HG02973 (cell line): ENCODE data around the gene VAC14.
"Not testable (repeated sequence)": the region's sequence is repeated elsewhere in the genome, so short reads cannot be mapped to it uniquely, and the experiment has no call there.

ENCODE experiments used
- ATAC-seq: cut with Tn5 transposase; IDR thresholded peaks from one replicate; pipeline ENCODE4 v1.9.1; 2021; ENCODE audit warnings: moderate library complexity; ENCODE audit not compliant: unreplicated experiment

The VAC14 gene

DNA sequence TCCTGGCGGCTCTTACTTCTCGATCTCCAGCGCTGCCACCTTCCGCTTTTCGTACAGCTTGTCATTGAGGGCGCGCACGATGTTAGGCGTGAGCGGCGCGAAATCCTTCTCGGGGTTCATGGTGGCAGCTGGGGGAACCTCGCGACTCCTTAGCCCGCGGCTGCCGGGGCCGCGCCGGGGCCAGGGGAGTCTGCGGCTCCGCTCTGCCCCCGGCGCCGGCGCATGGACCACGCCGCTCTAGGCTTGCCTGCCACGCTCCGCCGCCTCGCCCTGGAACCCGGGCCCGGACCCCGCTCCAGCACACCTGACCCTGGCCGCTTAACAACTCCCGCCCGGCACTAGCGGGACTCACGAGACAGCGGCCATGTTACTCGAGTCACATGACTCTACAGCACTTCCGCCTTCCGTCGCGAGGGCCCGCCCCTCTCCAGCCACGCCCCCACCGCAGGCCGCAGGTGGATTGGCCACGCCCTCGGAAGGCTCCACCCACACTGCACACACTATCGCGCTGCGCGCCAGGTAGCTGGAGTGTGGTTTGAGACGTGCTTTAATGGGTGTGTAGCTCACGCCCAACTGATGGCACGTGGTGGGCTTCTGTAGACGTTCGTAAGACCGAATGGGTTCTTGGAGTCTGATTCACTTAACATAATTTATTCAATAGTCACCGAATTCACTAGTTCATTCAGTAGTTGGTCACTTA, at the start of gene VAC14:
TSS of gene VAC14 (minus strand) at position 378 of the 700 bp plus-strand sequence. CDS start at position 120, 258 bp downstream.
- ATAC-seq: peak; percentile 93

DNA sequence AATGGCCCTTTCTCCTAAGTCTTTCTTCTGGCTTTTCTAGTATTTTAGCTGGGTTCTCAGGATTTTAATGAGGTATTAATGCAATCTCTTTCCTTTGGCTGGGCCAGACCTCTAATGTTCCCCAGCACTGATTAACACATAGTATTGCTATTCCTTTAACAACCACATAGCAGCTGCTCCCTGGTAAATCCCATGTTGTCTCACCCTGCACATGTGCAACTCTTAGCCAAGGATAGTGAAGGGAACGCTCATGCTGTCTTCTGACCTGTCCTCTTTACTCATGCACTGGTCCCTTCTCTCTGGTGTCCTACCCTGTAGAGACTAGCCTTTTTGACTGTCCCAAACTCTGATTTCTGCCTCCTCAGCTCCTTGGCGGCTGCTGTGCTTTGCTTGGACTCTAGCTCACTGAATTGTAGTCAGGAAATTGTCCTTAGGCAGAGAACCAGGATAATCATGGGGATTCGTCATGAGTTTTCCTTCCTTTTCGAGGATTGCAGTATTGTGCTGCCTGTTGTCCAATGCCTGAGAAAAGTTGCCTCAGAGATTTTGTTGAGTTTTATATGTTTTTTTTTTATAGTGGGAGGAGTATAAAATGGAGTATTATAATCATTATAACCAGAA, 22.6 kb upstream of the VAC14 start:
- ATAC-seq: not testable (repeated sequence)

DNA sequence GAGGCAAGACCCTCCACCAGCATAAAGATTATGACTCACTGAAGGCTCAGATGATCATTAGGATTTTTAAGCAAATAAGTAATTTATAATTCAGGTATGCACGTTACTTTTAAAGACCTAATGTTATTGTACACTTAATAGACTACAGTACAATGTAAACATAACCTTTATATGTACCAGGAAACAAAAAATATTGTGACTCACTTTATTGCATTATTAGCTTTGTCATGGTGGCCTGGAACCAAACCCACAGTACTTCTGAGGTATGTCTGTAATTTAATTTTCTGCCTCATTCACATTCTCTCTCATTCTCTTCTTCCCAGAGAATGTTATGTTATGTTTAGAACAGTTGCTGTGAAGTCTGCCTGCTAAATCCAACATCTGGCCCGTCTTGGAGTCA, 21.8 kb upstream of the VAC14 start:
- not testable (repeated sequence) for ATAC-seq

DNA sequence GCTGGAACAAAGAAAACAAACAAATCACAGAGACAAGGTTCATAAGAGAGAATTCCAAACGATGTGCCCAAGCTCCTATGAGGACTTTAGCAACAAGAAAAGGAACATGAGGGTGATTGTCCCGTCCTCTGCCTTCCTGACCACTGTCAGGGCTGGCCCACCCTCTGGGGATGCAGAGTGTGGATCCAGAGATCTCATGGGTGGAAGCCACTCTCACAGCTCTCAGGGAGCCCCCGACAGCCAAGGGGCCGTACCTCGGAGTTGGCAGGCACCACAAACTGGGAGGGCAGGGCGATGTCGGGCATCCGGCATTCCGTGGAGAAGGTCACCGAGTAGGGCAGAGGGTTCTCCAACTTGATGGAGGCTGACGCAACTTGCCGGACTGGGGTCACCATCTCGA, 17.1 kb upstream of the VAC14 start:
- ATAC-seq: not testable (repeated sequence)

DNA sequence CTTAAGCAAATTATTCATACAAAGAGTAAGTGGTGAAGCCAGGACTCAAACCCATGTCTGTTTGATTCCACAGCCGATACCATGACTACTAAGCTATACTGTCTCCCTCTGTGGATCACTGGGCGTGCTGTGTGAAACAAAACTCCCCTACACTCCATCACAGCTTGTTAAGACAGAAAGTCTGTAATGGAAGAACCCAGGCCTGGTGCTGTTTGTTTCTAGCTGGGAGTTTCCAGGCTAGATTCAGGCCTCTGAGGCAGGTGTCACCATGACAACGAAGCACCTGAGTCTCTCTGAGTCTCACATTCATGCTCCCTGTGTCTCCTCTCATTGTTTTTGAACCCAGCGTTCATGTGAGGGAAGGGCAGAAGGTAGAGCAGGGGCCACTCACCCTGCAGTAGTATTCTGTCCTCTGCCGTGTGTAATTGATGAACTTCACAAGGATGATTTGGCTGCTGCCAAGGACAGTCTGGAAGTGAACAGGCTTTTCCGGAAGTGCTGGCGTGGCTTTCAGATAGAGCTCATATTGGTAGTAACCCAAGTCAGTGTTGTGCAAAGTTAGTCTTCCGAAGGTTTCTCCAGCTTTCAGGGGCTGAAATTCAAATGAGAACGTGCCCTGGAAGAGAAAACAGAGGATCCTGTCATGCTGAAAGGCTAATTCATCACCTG, 8.6 kb upstream of the VAC14 start:
- peak; percentile 69 for ATAC-seq

DNA sequence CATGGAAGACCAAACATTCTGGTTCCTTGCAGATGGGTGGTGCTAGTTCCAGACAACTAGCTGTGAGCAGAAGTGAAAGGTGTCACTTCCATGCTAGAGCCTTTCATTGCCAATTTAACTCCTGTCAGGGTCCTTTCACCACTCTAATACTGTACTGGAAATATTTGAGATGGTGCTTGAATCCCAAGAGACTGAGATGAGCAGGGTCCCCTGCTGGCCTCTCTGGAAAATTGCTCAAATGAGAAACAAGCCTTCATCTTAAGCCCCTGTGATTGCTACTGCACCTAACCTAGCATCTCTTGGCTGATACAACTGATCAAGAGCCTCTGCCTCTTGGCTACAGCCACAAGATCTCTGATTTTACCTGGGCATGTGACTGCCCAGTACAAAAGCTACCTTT, 7.4 kb upstream of the VAC14 start:
- ATAC-seq: no peak

DNA sequence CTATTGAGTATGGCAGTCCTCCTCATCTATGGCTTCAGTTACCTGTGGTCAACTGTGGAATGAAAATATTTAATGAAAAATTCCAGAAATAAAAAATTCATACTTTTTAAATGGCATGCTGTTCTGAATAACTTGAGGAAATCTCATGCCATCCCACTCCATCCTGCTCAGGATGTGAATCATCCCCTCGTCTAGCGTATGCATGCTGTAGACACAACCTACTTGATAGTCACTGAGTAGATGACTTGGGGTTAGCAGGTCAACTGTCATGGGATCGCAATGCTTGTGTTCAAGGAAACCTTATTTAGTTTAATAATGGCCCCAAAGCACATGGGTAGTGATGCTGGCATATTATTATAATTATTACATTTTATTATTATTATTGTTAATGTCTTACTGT, 4.8 kb upstream of the VAC14 start:
- no peak for ATAC-seq

DNA sequence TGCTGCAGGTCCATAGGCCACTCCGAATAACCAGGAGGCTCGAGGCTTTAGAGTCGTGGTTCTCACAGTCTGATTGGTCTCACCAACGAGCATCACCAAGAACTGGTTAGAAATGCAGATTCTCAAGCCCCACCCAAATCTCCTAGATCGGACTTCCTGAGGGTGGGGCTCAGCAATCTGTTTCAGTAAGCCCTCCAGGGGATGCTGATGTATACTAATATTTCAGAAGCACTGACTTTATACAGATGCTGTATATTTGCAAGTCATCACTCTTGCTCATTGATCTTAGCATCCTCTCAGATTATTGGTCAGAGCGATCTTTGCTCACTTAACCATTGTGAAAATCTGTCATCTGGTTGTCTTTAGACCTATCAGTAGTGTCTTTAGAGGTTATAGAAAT, 4.4 kb upstream of the VAC14 start:
- no peak for ATAC-seq

DNA sequence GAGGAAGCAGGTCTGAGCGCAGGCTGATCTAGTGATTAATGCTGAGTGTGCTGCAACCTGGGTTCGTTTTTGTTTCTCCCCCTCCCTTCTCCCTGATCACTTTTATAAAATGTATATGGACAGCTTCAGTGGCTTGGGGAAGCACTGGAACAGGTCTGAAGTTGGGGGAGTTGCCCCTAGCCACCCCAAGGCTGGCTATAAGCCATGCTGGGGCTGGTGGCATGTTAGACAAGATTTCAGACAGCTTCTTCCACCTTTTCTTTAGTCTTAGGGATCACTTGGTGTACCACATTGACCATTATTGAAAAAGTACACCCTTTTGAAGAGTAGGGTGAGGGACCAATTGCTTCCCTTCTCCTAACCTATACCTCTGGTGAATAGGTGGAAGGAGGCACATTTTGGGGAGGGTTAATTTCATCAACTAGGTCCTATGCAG, 3.8 kb upstream of the VAC14 start:
- no peak for ATAC-seq

DNA sequence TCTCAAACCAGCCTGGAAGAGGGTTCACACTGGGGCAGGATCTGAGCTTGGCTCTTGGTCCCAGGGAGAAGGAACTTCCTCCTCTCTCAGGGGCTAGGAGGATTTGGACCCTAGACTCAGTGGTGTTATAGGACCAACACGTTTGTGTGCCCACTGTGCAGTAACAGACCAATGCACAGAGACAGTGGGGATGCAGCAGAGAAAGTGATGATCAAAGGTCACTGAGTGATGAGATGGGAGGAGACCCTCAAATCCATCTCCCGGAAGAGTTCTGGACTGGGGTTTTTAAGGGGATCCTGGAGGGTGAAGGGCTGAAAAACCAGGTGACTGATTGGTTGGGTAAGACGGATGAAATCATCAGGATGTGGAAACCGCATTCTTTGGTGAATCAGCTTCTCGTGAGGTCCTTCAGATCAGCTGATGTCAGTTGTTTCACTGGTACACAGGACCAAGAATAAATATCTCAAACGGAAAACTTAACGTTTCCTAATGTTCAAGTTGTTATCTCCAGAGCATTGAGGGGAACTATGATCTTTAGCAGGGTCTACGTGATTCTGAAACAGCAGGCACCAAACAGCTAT, 3.3 kb upstream of the VAC14 start:
- ATAC-seq: no peak

DNA sequence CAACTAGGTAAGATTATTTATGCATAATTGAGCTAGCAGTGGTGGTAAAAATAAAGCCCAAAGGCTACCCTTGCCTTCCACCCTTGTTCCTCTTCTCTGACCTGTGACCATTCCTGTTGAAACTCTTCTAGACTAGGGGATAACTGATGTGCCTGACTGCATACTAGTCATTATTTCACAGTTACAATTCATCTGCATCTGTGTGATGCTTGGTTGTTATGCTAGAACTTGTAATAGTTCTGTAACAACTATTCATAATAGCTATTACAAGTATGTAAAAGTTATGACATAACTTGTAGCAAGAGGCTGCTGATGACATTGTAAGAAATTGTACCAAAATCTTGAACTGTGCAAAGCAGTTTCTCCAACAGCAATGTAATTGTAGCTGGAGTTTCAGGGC, 2.4 kb upstream of the VAC14 start:
- ATAC-seq: no peak

DNA sequence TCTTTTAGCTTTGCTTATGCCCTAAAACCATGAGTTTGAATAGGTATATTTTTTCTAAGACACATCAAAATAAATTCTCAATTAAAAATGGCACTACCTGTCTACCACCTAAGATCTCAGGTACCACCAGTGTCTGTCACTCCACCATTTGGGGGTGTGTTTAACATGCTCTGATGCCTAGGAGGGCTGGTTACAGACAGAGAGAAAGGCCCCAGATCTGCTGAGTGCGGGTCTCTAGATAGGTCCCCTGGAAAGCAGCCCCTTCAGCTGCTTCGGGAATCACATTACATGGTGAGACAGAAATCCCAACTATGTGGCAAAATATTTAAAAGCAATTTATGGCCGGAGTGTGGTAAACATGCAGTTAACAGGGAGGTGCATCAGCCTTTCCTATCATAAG, 653 bp upstream of the VAC14 start:
- ATAC-seq: no peak

DNA sequence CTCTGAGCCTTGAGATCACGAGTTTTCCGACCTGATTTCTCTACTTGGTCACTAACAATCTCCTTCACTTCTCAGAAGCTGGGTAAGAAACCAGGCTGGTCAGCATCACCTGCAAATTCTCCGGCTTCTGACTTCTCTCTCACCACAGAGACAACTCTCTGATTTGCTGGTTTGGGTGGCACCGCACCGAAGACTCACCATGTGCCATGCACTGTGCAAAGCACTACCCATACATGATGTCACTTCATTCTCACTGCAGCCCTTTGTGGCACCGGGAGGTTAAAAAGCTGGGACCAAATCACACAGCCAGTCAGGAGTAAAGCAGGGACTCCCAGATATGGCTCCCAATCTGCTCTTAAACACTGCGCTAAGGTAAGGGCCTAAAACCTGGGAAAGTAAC, 647 bp downstream of the VAC14 start:
- ATAC-seq: no peak

DNA sequence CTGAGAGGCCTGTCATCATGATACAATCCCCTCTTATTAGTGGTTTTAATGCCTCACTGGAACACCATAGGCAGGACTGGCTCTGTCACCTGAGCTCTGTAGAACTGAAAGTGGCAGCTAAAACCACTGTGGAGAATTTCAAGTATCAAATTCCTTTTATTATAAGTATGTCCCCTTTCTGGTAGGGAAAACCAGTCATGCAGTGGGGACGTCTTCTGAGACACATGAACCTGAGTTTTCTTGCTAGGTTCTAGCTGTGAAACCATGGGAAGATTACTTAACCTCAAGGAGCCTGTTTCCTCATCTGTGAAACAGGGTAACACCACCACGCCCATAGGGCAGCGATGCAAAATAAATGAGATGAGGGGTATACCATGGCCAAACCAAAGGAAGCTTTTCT, 4.7 kb downstream of the VAC14 start:
- ATAC-seq: no peak

DNA sequence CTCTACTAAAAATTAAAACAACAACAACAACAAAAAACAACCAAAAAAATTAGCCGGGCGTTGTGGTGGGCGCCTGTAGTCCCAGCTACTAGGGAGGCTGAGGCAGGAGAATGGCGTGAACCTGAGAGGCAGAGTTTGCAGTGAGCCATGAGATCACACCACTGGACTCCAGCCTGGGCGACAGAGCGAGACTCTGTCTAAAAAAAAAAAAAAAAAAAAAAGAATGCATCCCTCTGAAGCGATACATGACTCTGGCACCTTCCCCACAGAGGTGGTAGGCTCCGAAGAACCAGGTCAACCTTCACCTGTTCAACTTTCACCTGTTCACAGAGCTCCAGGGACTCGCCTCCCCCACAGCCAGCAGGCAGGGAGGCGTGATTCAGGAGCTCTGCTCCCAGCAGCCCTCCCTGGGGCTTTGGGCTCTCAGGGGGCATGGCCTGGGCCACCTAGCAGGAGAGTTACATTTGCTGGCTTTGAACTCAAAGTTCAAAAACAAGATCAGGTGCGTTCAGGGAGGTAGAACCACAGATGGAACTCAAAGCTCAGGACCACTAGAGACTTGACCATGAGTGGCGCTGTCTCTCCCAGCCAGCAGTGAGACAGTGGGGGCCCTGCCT, 5.6 kb downstream of the VAC14 start:
- no peak for ATAC-seq

DNA sequence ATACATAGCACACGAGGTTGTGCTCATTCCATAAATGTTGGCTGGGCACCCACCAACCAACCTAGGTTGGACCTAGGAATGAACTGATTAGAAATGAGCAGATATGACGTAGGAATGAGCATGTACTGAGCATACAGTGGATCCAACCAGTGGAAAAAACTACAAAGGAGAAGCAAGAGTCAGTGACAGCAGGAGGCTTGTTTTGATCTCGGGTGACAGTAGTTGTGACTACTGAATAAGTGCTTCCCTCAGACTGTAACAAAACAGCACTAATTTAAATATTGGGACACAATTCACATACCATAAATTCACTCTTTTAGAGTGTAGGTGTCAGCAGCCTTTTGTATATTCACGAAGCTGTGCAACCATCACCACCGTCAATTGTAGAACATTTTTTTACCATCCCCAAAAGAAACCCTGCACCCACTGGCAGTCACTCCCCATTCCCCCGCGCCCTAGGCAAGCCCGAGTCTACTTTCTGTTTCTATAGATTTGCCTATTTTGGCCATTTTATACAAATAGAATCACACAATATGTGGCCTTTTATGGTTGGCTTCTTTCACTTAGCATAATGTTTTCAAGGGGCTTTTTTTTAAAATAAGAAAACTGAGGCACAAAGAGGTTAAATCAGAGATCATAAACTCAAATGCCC, 7.0 kb downstream of the VAC14 start:
- no peak for ATAC-seq

DNA sequence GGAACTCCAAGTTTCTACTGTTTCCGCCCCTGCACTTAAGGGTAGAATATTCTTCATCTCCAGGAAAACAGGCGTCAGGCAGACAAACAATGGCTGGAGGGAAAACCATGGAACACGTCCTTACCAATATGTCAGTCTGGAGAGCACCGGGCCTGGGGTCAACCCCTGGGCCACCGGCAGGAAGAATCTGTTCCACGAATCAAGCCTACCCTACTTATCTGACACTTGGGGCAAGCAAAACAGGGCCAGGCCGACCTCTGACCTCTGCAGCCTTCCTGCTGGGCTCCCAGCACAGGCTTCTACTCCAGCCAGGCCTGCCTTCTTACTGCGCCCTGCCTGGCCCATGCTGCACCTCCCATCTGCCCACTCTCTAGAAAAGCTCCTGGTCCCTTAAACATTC, 10.1 kb downstream of the VAC14 start:
- no peak for ATAC-seq

DNA sequence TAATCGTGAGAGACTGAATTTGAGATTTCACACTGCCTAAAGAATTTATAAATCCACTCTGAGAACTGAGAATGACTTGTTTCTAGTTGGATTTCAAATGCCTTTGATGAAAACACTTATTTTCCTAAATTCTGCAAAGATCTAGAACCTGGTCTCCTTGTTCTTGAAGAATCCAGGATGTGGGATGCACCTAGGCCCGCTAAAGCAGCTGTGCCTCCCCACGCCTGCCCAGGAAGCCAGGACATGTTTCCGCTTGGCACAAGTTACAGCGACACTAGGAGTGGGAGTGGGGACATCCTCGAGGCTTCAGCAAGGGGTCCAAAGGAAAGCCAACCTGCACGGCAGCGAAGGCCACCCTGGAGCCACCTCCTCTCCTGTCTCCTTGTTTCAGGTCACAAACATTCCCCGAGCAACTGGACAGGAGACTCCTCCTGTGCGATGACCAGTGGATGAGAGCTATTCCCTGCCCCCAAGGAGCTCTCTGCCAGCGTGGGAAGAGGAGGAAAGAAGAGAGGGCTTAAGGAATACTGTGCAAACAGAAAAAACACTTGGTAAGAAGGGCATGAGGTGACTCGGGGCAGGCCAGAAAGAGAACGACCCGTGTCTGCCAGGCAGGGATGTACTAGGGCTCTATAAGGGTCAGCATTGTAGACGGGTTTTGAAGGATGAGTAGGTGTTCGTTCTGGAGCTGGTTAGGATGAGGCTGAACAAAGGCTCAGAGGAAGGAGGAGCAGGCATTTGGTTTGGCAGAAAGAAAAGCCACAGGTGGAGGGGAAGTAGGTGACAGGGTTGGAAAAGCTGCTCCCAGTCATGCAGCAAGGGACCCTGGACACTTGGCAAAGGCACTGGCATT, 11.1 kb downstream of the VAC14 start:
- ATAC-seq: no peak

DNA sequence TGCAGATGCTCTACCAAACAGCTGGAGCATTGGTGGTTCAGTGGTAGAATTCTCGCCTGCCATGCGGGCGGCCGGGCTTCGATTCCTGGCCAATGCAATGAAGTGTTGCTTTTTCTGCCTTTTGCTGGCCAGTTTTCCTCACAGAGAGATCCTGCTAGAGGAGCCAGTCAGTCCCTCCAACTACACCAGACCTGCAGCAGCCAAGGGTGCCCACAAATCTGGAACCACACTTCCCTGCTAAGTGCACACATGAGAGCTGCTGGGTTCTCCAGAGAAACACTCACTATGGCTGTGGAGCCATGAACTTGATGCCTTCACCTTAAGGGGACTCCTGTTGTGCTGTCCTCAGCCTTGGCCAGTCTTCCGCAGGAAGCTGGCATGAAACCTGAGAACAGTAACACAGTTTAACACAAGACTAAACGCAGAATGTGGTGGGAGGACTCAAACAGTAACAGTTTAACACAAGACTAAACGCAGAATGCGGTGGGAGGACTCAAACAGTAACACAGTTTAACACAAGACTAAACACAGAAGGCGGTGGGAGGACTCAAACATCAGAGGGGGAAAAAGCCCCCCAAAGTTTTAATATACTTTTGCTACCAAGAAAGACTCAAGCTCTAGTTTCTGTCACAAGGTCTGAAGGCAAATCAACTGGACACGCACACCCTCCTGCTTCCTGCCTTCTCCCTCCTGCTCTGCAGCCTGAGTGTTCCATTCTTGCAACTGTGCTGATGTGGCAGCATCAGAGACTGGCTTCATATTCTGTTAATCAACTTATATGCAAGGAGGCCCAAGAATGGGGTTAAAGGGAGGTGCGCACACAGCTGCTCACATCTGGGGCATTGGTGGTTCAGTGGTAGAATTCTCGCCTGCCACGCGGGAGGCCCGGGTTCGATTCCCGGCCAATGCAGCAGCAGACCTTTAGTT, 12.0 kb downstream of the VAC14 start:
- no peak for ATAC-seq
